Measurements from ENCODE around the gene HSPA12B. TPM values are rescaled to one million over a fixed set of nuclear protein-coding genes. Genes with fewer than 3 reads are reported as not detected.

Gene HSPA12B
- total and polyA plus RNA-seq, 2 of the 8 experiments (the other 6 are each of a cell fraction or from before 2014, with no cell fraction given) = 2.2 to 4.3 TPM

DNA sequence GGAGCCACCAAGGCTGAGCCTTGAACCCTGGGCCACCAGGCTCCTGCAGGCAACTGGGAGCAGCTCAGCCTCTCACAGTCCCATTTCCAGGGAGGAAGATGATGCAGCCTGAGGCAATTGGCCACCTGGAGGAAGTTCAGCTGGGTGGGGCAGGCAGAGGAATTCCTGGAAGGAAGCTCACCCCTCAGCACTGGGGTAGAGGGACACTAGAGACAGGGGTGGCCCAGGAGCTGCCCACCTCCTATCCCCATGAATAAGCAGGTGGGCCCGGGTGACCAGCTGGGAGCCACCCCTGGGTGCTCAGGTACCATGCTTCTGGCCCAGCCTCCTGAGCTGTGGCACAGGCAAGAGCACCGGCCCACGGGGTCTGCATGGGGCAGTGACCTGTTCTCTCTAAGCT is 3.6 kb upstream of the HSPA12B start:
- H3K4me1 ChIP-seq (replicated peaks in 1 of 4; ENCODE audit: control insufficient read depth in 3 of 4, insufficient read depth in 4 of 4, low read length in 3 of 4) = peaks cover 0 to 19% (median 14%) of the 10 kb centered on the region in 4 experiments; a peak in 5 of 7 replicates
- no peak overlapping the region for H3K14ac ChIP-seq (ENCODE audit: insufficient read length)
- no peak overlapping the region for H4K91ac ChIP-seq (replicated peaks; ENCODE audit: insufficient read length, low read length)
- ChIA-PET POLR2A (ENCODE audit: partially characterized antibody) (interaction anchor here (1.6 to 2.5 kb wide), 3 partner anchors 9 to 17 kb away, joined by 4 to 7 read pairs (median 6); no protein-coding TSS in a partner anchor), CTCF (ENCODE audit: partially characterized antibody) (interaction anchor here (0.9 to 17.6 kb wide), 8 partner anchors 11 to 54 kb away, joined by 3 to 221 read pairs (median 6); no protein-coding TSS in a partner anchor)
- no peak overlapping the region for H2BK5ac ChIP-seq (ENCODE audit: low read depth, low read length)
- H3K56ac ChIP-seq (replicated peaks; ENCODE audit: insufficient read length, low read depth, low read length) = no peak overlapping the region
- H3K4ac ChIP-seq (replicated peaks; ENCODE audit: insufficient read length, low read depth, low read length) = no peak overlapping the region
- 87% methylated on average over 3 of the region's 3 CpGs; no CpG with 5 or more reads in 1 of the 2 experiments for WGBS, 2 experiments (ENCODE audit: extremely low coverage in 1 of 2, insufficient coverage in 1 of 2, insufficient read length in 1 of 2, insufficient replicate concordance in 2 of 2, low coverage in 1 of 2, low lambda C conversion rate in 2 of 2, missing lambda C conversion rate in 1 of 2)
- no peaks in the 10 kb centered on the region for H3K79me2 ChIP-seq (ENCODE audit: control insufficient read depth in 1 of 2, insufficient read depth in 2 of 2, low read length in 2 of 2)
- no peaks in the 10 kb centered on the region for H3K36me3 ChIP-seq (ENCODE audit: control insufficient read depth in 2 of 4, insufficient read depth in 4 of 4, low read length in 3 of 4)
- H2BK20ac ChIP-seq (ENCODE audit: low read length) = no peak overlapping the region
- H4K8ac ChIP-seq (ENCODE audit: extremely low read depth, insufficient read depth, low read length) = peak overlapping the region; percentile 14; the same call in 1 of the 2 replicates
- peaks cover 1 to 26% (median 22%) of the 10 kb centered on the region in 4 experiments; a peak in 6 of 7 replicates for H3K27me3 ChIP-seq (replicated peaks in 1 of 4; ENCODE audit: control insufficient read depth in 3 of 4, extremely low read depth in 1 of 4, insufficient read depth in 3 of 4, low read length in 3 of 4)
- 0 out of 2 replicates have a peak, but pooled peaks cover 3% of the 10 kb centered on the region for H3K23me2 ChIP-seq (ENCODE audit: low read depth, low read length)
- no peak overlapping the region for H3K23ac ChIP-seq (ENCODE audit: insufficient read length)
- no peaks in the 10 kb centered on the region for H3K79me1 ChIP-seq (ENCODE audit: low read depth, low read length)
- no peak overlapping the region for H2AFZ ChIP-seq (ENCODE audit: low read length)
- no peak overlapping the region for H4K5ac ChIP-seq (ENCODE audit: insufficient read length, low read depth, low read length)
- no peak overlapping the region for H3K18ac ChIP-seq (ENCODE audit: extremely low read depth, low read length)
- H2BK120ac ChIP-seq (replicated peaks; ENCODE audit: low read depth, low read length) = no peak overlapping the region
- H2BK12ac ChIP-seq (ENCODE audit: low read depth, low read length) = no peak overlapping the region
- no peak overlapping the region for H3K4me2 ChIP-seq (ENCODE audit: insufficient read depth in 1 of 2, low read depth in 2 of 2, low read length in 2 of 2)
- no peaks in the 10 kb centered on the region for H3K9me3 ChIP-seq (ENCODE audit: insufficient read depth in 2 of 2, low read depth in 1 of 2, low read length in 1 of 2)
- H2BK15ac ChIP-seq (ENCODE audit: low read length) = no peak overlapping the region
- H4K20me1 ChIP-seq (replicated peaks in 1 of 2; ENCODE audit: control insufficient read depth in 1 of 2, insufficient read depth in 2 of 2, low read length in 2 of 2) = peaks cover 0 to 2% of the 10 kb centered on the region in 2 experiments
- FAIRE-seq (no peak), DNase-seq (ENCODE audit: low read depth in 1 of 2, low spot score in 2 of 2) (no peak)
- TF ChIP-seq CREB1 (IDR thresholded peaks at IDR 0.05) (no peak), RAD21 (IDR thresholded peaks at IDR 0.05 in 1 of 2, conservative IDR thresholded peaks at IDR 0.05 in 1 of 2; ENCODE audit: low read depth in 2 of 2, low read length in 2 of 2) (no peak)
- H3K27ac ChIP-seq (ENCODE audit: low read depth, low read length) = no peak overlapping the region
- no peak overlapping the region for H3K9ac ChIP-seq (replicated peaks in 1 of 4; ENCODE audit: extremely low read depth in 1 of 4, low read depth in 3 of 4, low read length in 3 of 4)
- no peak overlapping the region for H3K4me3 ChIP-seq (ENCODE audit: extremely low read depth in 1 of 4, insufficient read depth in 2 of 4, low read depth in 3 of 4, low read length in 4 of 4)
- H2AK5ac ChIP-seq (ENCODE audit: low read depth, low read length) = no peak overlapping the region

Measured in H1 (cell line).